Cardiac atrium fibroblast (primary cell): Measurements from ENCODE around the gene SORCS1. TPM values are rescaled to one million over a fixed set of nuclear protein-coding genes. Genes with fewer than 3 reads are reported as not detected.

Source experiments
- total RNA-seq: library from RNA; depleted of rRNA; stranded (reverse); fragments of >200 nt; gene quantifications from 2 replicates; pipeline ENCODE4 v1.2.3, GENCODE V29; 2015

The SORCS1 gene
- total RNA-seq: not detected in 2 replicates

GRCh38 chr10:107163881-107164861 is at the start of gene SORCS1:
TSS of gene SORCS1 (minus strand) at chr10:107164706.

